Measurements from ENCODE around the gene MLLT10. TPM values are rescaled to one million over a fixed set of nuclear protein-coding genes. Genes with fewer than 3 reads are reported as not detected.
"Not testable (repeated sequence)": the region's sequence is repeated elsewhere in the genome, so short reads cannot be mapped to it uniquely, and the experiment has no call there.

MLLT10 gene
- total RNA-seq, 1 donor from 2014 or later, result 50.9 TPM

DNA sequence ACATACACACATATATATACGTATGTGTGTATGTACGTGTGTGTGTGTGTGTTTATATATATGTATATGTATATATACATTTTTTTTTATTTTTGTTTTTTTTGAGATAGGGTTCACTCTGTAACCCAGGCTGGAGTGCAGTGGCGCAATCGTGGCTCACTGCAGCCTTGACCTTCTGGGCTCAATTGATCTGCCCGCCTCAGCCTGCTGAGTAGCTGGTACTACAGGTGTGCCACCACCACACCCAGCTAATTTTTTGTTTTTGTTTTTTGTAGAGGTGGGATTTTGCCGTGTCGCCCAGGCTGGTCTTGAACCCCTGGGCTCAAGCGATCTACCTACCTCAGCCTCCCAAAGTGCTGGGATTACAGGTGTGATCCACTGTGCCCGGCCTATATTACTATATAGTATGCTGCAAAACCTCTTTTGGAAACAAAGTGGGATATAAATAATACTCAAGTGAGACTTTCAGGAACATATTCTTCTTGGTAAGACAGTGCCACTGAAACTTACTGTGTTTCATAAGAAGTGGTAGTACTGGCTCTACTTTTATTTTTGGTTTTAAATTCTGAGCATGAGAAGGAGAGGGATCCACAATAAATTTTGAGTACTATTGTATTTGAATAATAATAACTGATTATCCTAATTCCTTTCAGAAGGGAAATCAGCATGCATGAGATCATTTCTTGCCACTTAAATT is 51.0 kb downstream of the MLLT10 start:
- no peak overlapping the region for H3K27ac Mint-ChIP-seq (ENCODE audit: unreplicated experiment)
- no peak overlapping the region for H3K4me3 Mint-ChIP-seq (ENCODE audit: unreplicated experiment)

DNA sequence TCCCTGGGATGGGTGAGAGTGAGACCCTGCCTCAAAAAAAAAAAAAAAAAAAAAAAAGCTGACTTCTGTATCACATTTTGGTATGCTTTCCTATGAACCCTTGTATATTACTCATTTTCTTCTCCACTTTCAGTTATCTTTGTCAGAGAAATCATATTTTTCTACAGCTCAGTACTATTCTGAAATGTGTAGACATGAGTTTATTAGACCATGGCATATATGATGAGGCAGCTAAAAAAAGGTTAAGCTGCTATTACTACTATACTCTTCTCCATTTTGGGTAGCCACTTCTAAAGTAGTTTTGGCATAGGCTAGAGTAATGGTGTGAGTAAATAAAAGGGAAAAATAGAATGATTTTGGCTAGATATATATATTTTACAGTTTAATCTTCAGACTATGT is 53.4 kb downstream of the MLLT10 start:
- no peaks in the 10 kb centered on the region for H3K4me1 Mint-ChIP-seq (ENCODE audit: low read depth, unreplicated experiment)
- no peaks in the 10 kb centered on the region for H3K36me3 Mint-ChIP-seq (ENCODE audit: unreplicated experiment)
- peaks cover 2% of the 10 kb centered on the region for H3K9me3 Mint-ChIP-seq (ENCODE audit: unreplicated experiment)
- no peak for DNase-seq
- no peaks in the 10 kb centered on the region for H3K27me3 Mint-ChIP-seq (ENCODE audit: unreplicated experiment)
- no peak overlapping the region for H3K27ac Mint-ChIP-seq (ENCODE audit: unreplicated experiment)
- TF ChIP-seq, protein P1, sequence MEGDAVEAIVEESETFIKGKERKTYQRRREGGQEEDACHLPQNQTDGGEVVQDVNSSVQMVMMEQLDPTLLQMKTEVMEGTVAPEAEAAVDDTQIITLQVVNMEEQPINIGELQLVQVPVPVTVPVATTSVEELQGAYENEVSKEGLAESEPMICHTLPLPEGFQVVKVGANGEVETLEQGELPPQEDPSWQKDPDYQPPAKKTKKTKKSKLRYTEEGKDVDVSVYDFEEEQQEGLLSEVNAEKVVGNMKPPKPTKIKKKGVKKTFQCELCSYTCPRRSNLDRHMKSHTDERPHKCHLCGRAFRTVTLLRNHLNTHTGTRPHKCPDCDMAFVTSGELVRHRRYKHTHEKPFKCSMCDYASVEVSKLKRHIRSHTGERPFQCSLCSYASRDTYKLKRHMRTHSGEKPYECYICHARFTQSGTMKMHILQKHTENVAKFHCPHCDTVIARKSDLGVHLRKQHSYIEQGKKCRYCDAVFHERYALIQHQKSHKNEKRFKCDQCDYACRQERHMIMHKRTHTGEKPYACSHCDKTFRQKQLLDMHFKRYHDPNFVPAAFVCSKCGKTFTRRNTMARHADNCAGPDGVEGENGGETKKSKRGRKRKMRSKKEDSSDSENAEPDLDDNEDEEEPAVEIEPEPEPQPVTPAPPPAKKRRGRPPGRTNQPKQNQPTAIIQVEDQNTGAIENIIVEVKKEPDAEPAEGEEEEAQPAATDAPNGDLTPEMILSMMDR (IDR thresholded peaks at IDR 0.05; ENCODE audit: partially characterized antibody, unreplicated experiment), result no peak
- H3K4me3 Mint-ChIP-seq (ENCODE audit: unreplicated experiment), result no peak overlapping the region

More for the DNA sequence above, 51.0 kb downstream of the MLLT10 start:
- Mint-ChIP-seq H3K36me3 (ENCODE audit: unreplicated experiment) (no peaks in the 10 kb centered on the region), H3K4me1 (ENCODE audit: low read depth, unreplicated experiment) (no peaks in the 10 kb centered on the region), H3K27me3 (ENCODE audit: unreplicated experiment) (no peaks in the 10 kb centered on the region), H3K9me3 (ENCODE audit: unreplicated experiment) (no peaks in the 10 kb centered on the region)
- DNase-seq, result no peak
- TF ChIP-seq, protein P1 (IDR thresholded peaks at IDR 0.05; ENCODE audit: partially characterized antibody, unreplicated experiment), result no peak

DNA sequence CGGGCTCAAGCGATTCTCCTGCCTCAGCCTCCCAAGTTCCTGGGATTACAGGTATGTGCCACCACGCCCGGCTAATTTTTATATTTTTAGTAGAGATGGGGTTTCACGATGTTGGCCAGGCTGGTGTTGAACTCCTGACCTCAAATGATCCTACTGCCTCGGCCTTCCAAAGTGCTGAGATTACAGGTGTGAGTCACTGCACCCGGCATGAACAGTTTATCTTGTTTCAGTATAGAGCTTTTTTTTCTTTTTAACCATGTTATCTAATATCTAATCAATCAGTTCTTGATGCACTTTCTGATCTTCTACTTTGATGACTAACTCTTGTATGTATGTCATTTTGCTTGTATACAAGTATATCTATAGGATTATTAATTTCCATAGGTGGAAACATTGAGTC is 54.1 kb downstream of the MLLT10 start:
- H3K36me3 Mint-ChIP-seq (ENCODE audit: unreplicated experiment); H3K4me1 Mint-ChIP-seq (ENCODE audit: low read depth, unreplicated experiment); DNase-seq; H3K4me3 Mint-ChIP-seq (ENCODE audit: unreplicated experiment); H3K27me3 Mint-ChIP-seq (ENCODE audit: unreplicated experiment); H3K9me3 Mint-ChIP-seq (ENCODE audit: unreplicated experiment); H3K27ac Mint-ChIP-seq (ENCODE audit: unreplicated experiment): not testable (repeated sequence)

DNA sequence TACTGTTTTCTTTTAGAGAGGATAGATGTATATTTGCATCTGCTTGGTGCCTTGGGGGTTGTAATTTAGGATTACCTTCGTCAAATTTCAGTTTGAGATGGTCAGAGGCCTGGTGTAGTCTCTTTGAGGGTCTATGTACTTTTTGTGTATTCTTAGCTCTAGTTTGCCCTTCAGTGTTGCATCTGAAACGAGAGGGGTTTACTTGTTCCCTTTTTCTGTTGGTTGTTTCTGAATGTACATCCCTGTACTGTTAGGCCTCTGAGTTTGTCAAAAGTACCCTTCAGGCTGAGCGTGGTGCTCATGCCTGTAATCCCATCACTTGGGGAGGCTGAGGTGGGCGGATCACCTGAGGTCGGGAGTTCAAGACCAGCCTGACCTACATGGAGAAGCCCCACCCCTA is 60.0 kb downstream of the MLLT10 start:
- TF ChIP-seq, protein P1 (IDR thresholded peaks at IDR 0.05; ENCODE audit: partially characterized antibody, unreplicated experiment), result no peak
- no peaks in the 10 kb centered on the region for H3K27me3 Mint-ChIP-seq (ENCODE audit: unreplicated experiment)
- H3K36me3 Mint-ChIP-seq (ENCODE audit: unreplicated experiment), result no peaks in the 10 kb centered on the region
- no peak for DNase-seq
- H3K27ac Mint-ChIP-seq (ENCODE audit: unreplicated experiment), result no peak overlapping the region
- no peak overlapping the region for H3K4me3 Mint-ChIP-seq (ENCODE audit: unreplicated experiment)
- peaks cover 6% of the 10 kb centered on the region for H3K9me3 Mint-ChIP-seq (ENCODE audit: unreplicated experiment)
- no peaks in the 10 kb centered on the region for H3K4me1 Mint-ChIP-seq (ENCODE audit: low read depth, unreplicated experiment)

DNA sequence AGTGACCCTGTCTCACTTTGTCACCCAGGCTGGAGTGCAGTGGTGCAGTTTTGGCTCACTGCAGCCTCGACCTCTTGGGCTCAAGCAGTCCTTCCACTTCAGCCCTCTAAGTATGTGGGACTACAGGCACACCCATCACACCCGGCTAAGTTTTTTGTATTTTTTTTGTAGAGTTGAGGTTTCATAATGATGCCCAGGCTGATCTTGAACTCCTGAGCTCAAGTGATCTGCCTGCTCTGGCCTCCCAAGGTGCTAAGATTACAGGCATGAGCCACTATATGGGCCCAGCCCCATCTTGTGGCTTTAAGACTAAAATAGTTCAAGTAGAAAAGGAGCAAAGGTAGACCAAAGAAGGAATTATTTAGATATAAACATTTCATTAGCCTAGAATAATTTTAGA is 65.5 kb downstream of the MLLT10 start:
- Mint-ChIP-seq H3K4me1 (ENCODE audit: low read depth, unreplicated experiment) (peaks cover 3% of the 10 kb centered on the region), H3K9me3 (ENCODE audit: unreplicated experiment) (peaks cover 4% of the 10 kb centered on the region), H3K27ac (ENCODE audit: unreplicated experiment) (no peak overlapping the region), H3K36me3 (ENCODE audit: unreplicated experiment) (no peaks in the 10 kb centered on the region), H3K27me3 (ENCODE audit: unreplicated experiment) (peaks cover 1% of the 10 kb centered on the region), H3K4me3 (ENCODE audit: unreplicated experiment) (no peak overlapping the region)
- DNase-seq, result no peak
- TF ChIP-seq, protein P1 (IDR thresholded peaks at IDR 0.05; ENCODE audit: partially characterized antibody, unreplicated experiment), result no peak
